Measurements from ENCODE around the gene YPEL2. TPM values are rescaled to one million over a fixed set of nuclear protein-coding genes. Genes with fewer than 3 reads are reported as not detected.

Gene YPEL2
- total and polyA plus RNA-seq, 2 of the 13 experiments (the other 11 are each of a cell fraction or from before 2014, with no cell fraction given), result 8.5 to 21.1 TPM

- no peak for TF ChIP-seq ZBTB44 (CRISPR knock-in tag; IDR thresholded peaks at IDR 0.05)
- no peak for TF ChIP-seq MAFK (conservative IDR thresholded peaks at IDR 0.05 in 1 of 2, IDR thresholded peaks at IDR 0.05 in 1 of 2; ENCODE audit: low read length in 2 of 2)
- peak; percentile 1; the same call in 1 of the 2 replicates for TF ChIP-seq NR2C2 (CRISPR knock-in tag; IDR thresholded peaks at IDR 0.05; ENCODE audit: borderline replicate concordance)
- no peak for TF ChIP-seq SMYD3 (CRISPR knock-in tag; IDR thresholded peaks at IDR 0.05)
- TF ChIP-seq ZNF160 (CRISPR knock-in tag; IDR thresholded peaks at IDR 0.05), result no peak
- no peak for TF ChIP-seq KDM5B (CRISPR knock-in tag; IDR thresholded peaks at IDR 0.05; ENCODE audit: borderline replicate concordance)
- TF ChIP-seq PAX8 (CRISPR knock-in tag; IDR thresholded peaks at IDR 0.05; ENCODE audit: borderline replicate concordance), result no peak
- no peak for TF ChIP-seq TP53 (CRISPR knock-in tag; conservative IDR thresholded peaks at IDR 0.05)
- no peak for TF ChIP-seq ZNF704 (CRISPR knock-in tag; IDR thresholded peaks at IDR 0.05; ENCODE audit: borderline replicate concordance)
- TF ChIP-seq ZNF143 (CRISPR knock-in tag; IDR thresholded peaks at IDR 0.05), result no peak
- TF ChIP-seq ZNF230 (CRISPR knock-in tag; IDR thresholded peaks at IDR 0.05), result 0 out of 2 replicates have a peak, but pooled peaks have one; percentile 4
- TF ChIP-seq ZNF619 (CRISPR knock-in tag; IDR thresholded peaks at IDR 0.05), result no peak
- peak; percentile 16 for TF ChIP-seq SP2 (CRISPR knock-in tag; IDR thresholded peaks at IDR 0.05)
- peak; percentile 87 for TF ChIP-seq ZNF501 (CRISPR knock-in tag; IDR thresholded peaks at IDR 0.05)
- no peak for TF ChIP-seq ZNF329 (CRISPR knock-in tag; IDR thresholded peaks at IDR 0.05; ENCODE audit: low read depth)
- no peak for TF ChIP-seq ZNF276 (CRISPR knock-in tag; IDR thresholded peaks at IDR 0.05; ENCODE audit: low read depth)
- TF ChIP-seq ZBTB37 (CRISPR knock-in tag; IDR thresholded peaks at IDR 0.05), result no peak
- peak; percentile 3; the same call in 1 of the 2 replicates for TF ChIP-seq ZNF362 (CRISPR knock-in tag; IDR thresholded peaks at IDR 0.05; ENCODE audit: borderline replicate concordance)
Observed at GRCh38 chr17:59332749-59333377, 1.4 kb downstream of the YPEL2 start (continued).
